Coronary artery (tissue), 2 donors: ENCODE data around the gene TTC23L.

Source experiments
- DNase-seq: peaks from one replicate; pipeline ENCODE4 v3.0.0-alpha.2; 2017; ENCODE audit warnings: low spot score
- H3K27ac ChIP-seq, 2 donors: fragments of 200-600 bp; sonication (generic); one replicate each; pipeline ENCODE4 v1.5.1; 2016 to 2019
- H3K4me3 ChIP-seq: fragments of 200-600 bp; sonication (generic); 2 replicates; pipeline ENCODE4 v1.5.1; 2016; ENCODE audit warnings: mild to moderate bottlenecking, moderate library complexity
- CTCF ChIP-seq: fragments of 200-600 bp; sonication (generic); IDR thresholded peaks from one replicate; pipeline ENCODE4 v1.5.1; 2019; ENCODE audit warnings: antibody characterized with exemption

TTC23L gene

GRCh38 chr5:34857894-34858293 lies 18.9 kb downstream of the TTC23L start:
- TF ChIP-seq CTCF, result no peak
- no peak for DNase-seq
- H3K4me3 ChIP-seq, result no peak overlapping the region
- H3K27ac ChIP-seq, result no peak overlapping the region

DNA sequence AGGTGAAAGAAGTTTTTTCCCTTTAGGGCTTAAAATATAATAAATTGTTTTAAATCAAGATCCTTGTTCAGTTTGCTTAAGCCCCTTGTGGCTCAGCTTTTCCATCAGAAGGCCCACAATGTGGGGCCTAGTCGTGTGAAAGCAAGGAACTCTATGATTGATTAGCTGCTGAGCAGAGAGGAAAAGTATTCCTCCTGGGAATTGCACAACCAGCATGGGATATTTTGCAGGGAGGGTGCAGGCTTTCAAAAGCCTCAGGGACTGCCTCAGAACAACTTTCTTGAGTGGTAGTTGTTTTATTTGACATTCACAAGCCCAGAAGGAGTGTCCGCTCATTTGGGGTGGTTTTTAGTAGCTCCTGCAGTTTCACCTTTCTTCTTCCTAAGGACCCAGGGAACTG lies 19.8 kb downstream of the TTC23L start:
- no peak overlapping the region for H3K27ac ChIP-seq
- DNase-seq, result no peak
- no peak overlapping the region for H3K4me3 ChIP-seq
- no peak for TF ChIP-seq CTCF

DNA sequence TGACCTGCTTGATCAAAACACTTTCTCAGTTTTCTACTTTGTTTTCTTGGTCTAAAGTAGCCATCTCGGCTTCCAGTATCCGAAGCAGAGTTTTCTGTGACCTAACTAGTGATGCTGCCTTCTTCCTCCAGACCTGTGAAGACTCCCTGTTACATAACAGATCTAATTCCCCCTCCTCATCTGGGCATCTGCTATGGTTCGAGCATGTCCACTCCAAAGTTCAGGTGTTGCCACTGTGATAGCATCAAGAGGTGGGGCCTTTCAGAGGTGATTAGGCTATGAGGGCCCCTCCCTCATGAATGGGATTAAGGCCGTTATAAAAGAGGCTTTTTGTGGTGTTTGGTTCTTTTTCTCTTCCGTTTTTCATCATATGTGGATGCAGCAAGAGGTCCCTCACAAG lies 20.3 kb downstream of the TTC23L start:
- TF ChIP-seq CTCF, result no peak
- no peak for DNase-seq
- H3K27ac ChIP-seq, result no peak overlapping the region
- H3K4me3 ChIP-seq, result no peak overlapping the region

DNA sequence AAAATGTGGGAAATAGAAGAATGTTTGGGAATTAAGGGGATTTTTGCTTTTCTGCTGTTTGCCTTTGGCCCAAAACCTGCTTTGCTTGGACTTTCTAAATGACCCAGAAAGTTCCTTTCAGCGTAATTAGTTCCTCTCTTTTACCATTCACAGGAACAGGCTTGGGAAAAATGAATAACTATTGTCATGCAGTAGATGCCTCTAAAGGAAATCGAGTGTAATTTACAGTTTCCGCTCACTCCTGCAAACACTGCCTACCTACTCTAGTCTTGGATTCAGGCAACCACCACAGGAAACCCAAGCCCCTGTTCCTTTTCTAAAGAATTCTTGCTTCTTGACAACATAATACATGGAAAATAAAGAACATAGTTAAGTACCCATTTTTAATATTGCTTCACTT lies 25.0 kb downstream of the TTC23L start:
- no peak overlapping the region for H3K27ac ChIP-seq
- TF ChIP-seq CTCF, result no peak
- DNase-seq, result no peak
- no peak overlapping the region for H3K4me3 ChIP-seq

GRCh38 chr5:34865091-34865490 lies 26.1 kb downstream of the TTC23L start:
- no peak for TF ChIP-seq CTCF
- no peak overlapping the region for H3K4me3 ChIP-seq
- no peak for DNase-seq
- H3K27ac ChIP-seq, result no peak overlapping the region

GRCh38 chr5:34866989-34867471 lies 28.1 kb downstream of the TTC23L start:
- DNase-seq, result no peak
- Histone ChIP-seq H3K27ac (no peak overlapping the region), H3K4me3 (no peak overlapping the region)
- TF ChIP-seq CTCF, result no peak

DNA sequence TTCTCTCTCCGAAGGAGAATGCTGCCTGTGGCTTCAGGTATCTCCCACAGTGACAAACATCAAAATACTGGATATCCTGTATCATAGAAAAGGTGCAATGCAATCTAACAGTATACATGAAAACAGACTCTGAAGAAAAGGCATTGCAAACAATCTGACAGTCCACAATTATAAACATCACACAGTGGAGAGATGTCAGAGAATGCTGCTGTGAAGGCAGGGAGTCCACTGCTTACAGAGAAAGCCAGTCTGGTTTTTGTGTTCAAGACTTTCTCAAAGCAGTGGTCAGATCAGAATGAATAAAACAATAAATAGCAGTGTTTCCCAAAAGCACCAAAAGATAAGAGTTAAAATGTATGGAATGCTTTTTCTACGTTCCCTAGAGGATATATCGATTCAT lies 28.7 kb downstream of the TTC23L start:
- Histone ChIP-seq H3K27ac (no peak overlapping the region), H3K4me3 (no peak overlapping the region)
- DNase-seq, result no peak
- no peak for TF ChIP-seq CTCF
